Breast epithelium (tissue), 4 donors: ENCODE data around the gene LRR1. TPM values are rescaled to one million over a fixed set of nuclear protein-coding genes. Genes with fewer than 3 reads are reported as not detected.

Source experiments
- DNase-seq, 2 donors: peaks; one replicate each; pipeline ENCODE4 v3.0.0-alpha.2; 2019; ENCODE audit warnings: low spot score in 2 of 2
- H3K27ac ChIP-seq, 2 donors: fragments of 200-600 bp; sonication (generic) in 1 of 2; one replicate each; pipeline ENCODE4 v1.5.1; 2016 to 2019; ENCODE audit warnings: mild to moderate bottlenecking in 1 of 2
- H3K27me3 ChIP-seq, 2 donors: fragments of 200-600 bp; sonication (generic) in 1 of 2; one replicate each; pipeline versions ENCODE4 v1.5.1 to v1.6.0; 2017 to 2019; ENCODE audit warnings: control low read depth in 1 of 2, mild to moderate bottlenecking in 1 of 2
- H3K36me3 ChIP-seq: fragments of 200-600 bp; one replicate; pipeline ENCODE4 v1.5.1; 2019
- H3K4me1 ChIP-seq, 2 donors: fragments of 200-600 bp; sonication (generic); one replicate each; pipeline ENCODE4 v1.5.1; 2016 to 2019; ENCODE audit warnings: control low read depth in 1 of 2
- H3K4me3 ChIP-seq, 3 donors: fragments of 200-600 bp; sonication (generic); 1 replicate in 2 of 3; 2 replicates in 1 of 3; pipeline ENCODE4 v1.5.1; 2016 to 2019; ENCODE audit warnings: mild to moderate bottlenecking in 3 of 3, moderate library complexity in 2 of 3
- H3K9me3 ChIP-seq, 2 donors: fragments of 200-600 bp; sonication (generic) in 1 of 2; one replicate each; pipeline ENCODE4 v1.5.1; 2016 to 2019; ENCODE audit warnings: control low read depth in 1 of 2
- POLR2A ChIP-seq: fragments of 450-650 bp; IDR thresholded peaks from one replicate; pipeline ENCODE4 v1.6.1; 2016; ENCODE audit warnings: antibody characterized with exemption, mild to moderate bottlenecking, moderate library complexity
- POLR2AphosphoS5 ChIP-seq, 3 donors: sonication (generic); formaldehyde crosslinking; IDR thresholded peaks; one replicate each; pipeline ENCODE4 v1.6.1; 2017; ENCODE audit warnings: antibody characterized with exemption in 3 of 3
- intact Hi-C: fragments of 100-400 bp; cut with DNase I; formaldehyde crosslinking; loops from one replicate; pipeline ENCODE4 v1.15.1; 2023; ENCODE audit warnings: low total_unique reads
- total RNA-seq, 3 donors: library from RNA; depleted of rRNA; stranded (reverse); fragments of >200 nt; gene quantifications; one replicate each; pipeline ENCODE4 v1.1.0, GENCODE V29; 2016
- TF ChIP-seq, protein P1 (sequence below), 3 donors: fragments of 450-650 bp; IDR thresholded peaks; one replicate each; pipeline ENCODE4 v1.5.1; 2016 to 2017; ENCODE audit warnings: antibody characterized with exemption in 3 of 3, mild to moderate bottlenecking in 3 of 3, moderate library complexity in 3 of 3

Gene LRR1
- total RNA-seq, 3 donors from 2014 or later, result 7.9 to 9.8 (median 9.2) TPM

DNA sequence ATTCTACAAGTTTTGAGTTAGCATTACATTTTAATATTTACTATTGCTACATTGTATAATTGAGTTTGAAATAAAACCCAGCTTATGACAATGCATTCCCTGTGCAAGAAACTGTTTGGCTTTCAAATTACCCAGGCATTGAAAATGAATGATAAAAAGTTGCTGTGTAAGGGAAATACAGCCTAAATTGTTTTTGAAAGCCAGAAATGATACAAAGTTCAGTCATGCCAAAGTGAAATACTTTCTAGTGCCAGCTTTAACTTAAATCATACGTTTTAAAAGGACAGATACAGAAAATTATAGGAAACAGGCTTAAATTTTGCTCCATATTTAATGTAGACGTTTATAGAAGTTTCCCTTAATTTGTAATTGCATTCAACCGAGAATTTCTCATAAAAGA, 24.6 kb downstream of the LRR1 start:
- no peak for DNase-seq
- H3K27ac ChIP-seq, result no peak overlapping the region
- H3K4me1 ChIP-seq, result peaks cover 4 to 6% of the 10 kb centered on the region in 2 donors
- no peaks in the 10 kb centered on the region for H3K36me3 ChIP-seq
- peak overlapping the region in 1 of 3 donors; percentile 4 for H3K4me3 ChIP-seq
- TF ChIP-seq, protein P1, sequence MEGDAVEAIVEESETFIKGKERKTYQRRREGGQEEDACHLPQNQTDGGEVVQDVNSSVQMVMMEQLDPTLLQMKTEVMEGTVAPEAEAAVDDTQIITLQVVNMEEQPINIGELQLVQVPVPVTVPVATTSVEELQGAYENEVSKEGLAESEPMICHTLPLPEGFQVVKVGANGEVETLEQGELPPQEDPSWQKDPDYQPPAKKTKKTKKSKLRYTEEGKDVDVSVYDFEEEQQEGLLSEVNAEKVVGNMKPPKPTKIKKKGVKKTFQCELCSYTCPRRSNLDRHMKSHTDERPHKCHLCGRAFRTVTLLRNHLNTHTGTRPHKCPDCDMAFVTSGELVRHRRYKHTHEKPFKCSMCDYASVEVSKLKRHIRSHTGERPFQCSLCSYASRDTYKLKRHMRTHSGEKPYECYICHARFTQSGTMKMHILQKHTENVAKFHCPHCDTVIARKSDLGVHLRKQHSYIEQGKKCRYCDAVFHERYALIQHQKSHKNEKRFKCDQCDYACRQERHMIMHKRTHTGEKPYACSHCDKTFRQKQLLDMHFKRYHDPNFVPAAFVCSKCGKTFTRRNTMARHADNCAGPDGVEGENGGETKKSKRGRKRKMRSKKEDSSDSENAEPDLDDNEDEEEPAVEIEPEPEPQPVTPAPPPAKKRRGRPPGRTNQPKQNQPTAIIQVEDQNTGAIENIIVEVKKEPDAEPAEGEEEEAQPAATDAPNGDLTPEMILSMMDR (IDR thresholded peaks at IDR 0.05), result no peak
- TF ChIP-seq POLR2AphosphoS5 (IDR thresholded peaks at IDR 0.05), result no peak
- TF ChIP-seq POLR2A, result no peak
- no peaks in the 10 kb centered on the region for H3K27me3 ChIP-seq
- intact Hi-C loops, result loop anchor here (5.0 to 10.0 kb wide), 2 partner anchors 144 to 211 kb away; partner anchors contain the start of gene KLHDC2
- no peaks in the 10 kb centered on the region for H3K9me3 ChIP-seq

DNA sequence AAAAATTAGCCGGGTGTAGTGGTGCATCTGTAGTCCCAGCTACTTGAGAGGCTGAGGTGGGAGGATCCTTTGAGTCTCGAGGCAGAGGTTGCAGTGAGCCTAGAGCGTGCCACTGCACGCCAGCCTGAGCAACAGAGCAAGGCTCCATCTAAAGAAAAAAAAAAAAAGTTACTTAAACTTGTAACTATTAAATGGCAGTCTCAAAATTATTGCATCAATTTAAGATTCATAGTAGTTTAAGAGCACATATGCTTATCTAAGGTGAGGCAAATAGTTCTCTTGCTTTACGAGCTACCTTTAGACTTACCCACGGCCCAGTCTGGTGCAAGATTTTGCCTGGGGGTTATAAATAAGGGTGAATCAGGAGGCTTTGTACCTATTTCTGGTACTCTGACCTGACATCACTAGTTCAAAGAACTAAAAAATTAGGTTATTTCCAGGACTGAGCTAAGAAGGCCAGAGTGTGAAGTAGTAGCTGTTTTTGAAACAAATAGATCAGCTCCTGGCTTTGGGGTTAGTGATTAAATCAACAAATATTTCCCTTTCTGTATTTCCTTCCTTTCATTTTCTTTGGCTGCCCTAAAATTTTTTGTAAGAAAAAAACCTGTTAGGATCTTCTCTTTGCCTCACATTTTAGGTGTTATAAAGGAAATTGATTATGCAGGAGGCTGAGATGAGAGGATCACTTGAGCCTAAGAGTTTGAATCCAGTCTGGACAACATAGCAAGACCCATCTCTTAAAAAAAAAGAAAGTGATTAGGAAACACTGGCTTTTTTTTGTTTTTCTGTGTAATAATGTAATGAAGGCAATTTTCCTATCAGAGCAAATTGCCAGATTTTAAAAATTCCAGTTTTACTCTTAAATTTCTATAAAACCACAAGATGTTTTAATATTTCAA, 25.4 kb downstream of the LRR1 start:
- intact Hi-C loops, result loop anchor here (5.0 to 10.0 kb wide), 2 partner anchors 143 to 211 kb away; partner anchors contain the start of gene KLHDC2
- peaks cover 4 to 6% of the 10 kb centered on the region in 2 donors for H3K4me1 ChIP-seq
- no peak overlapping the region for H3K27ac ChIP-seq
- no peaks in the 10 kb centered on the region for H3K27me3 ChIP-seq
- no peaks in the 10 kb centered on the region for H3K36me3 ChIP-seq
- H3K4me3 ChIP-seq, result no peak overlapping the region
- no peak for DNase-seq
- H3K9me3 ChIP-seq, result no peaks in the 10 kb centered on the region
- TF ChIP-seq, protein P1 (IDR thresholded peaks at IDR 0.05), result no peak
- TF ChIP-seq POLR2AphosphoS5 (IDR thresholded peaks at IDR 0.05), result no peak
- TF ChIP-seq POLR2A, result no peak

DNA sequence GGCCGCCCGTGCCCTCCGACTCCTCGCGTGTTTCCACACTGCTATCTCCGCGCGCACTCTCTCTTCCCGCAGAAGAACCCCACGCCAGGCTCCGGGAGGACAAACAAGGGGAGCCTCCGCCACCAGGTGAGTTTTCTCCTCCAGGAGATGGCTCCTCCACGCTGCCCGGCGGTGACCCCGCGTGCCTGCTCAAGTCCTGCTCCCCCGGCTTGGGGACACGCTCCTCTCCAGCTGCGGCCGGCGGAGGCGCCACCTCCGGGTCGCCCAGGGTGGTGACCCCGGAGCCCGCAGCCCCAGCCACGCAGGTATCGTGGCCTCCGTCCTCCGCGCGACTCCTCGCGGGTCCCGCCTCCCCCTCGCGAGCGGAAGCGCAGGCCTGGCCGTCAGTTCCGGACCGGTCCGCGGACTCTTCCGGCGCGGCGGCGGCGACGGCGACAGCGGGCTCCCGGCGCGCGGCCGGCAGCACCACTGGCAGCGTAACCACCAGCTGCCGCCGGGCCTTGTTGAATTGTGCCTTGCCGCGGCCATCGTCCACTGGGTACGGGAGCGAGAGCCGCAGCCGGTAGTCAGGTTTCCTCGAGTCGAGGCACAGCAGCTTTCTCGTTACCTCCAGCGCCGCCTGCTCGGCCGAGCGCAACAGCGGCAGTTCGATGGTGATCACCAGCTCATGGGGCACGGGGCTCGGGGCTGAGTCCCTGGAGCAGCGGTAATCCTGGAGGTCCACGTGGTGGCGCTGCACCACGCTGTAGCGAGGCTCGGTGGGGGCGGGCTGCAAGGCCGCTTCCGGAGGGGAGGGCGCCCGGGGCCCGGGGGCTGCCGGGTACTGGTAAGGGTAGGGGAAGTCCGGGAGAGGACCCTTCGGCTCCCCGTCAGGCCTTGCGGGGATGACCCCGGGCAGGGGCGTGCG, 35.2 kb downstream of the LRR1 start:
- TF ChIP-seq, protein P1 (IDR thresholded peaks at IDR 0.05), result peak in 2 of 3 donors; percentile 68 to 73
- peak; percentile 59 to 67 (median 66) for TF ChIP-seq POLR2AphosphoS5 (IDR thresholded peaks at IDR 0.05)
- TF ChIP-seq POLR2A, result peak; percentile 27
- no peaks in the 10 kb centered on the region for H3K9me3 ChIP-seq
- DNase-seq, result peak; percentile 82 to 93
- intact Hi-C loops, result no loop called here
- H3K4me3 ChIP-seq, result peak overlapping the region; percentile 72 to 95 (median 85)
- H3K36me3 ChIP-seq, result no peaks in the 10 kb centered on the region
- H3K4me1 ChIP-seq, result peaks cover 0 to 13% of the 10 kb centered on the region in 2 donors
- peak overlapping the region; percentile 95 for H3K27ac ChIP-seq
- H3K27me3 ChIP-seq, result no peaks in the 10 kb centered on the region

DNA sequence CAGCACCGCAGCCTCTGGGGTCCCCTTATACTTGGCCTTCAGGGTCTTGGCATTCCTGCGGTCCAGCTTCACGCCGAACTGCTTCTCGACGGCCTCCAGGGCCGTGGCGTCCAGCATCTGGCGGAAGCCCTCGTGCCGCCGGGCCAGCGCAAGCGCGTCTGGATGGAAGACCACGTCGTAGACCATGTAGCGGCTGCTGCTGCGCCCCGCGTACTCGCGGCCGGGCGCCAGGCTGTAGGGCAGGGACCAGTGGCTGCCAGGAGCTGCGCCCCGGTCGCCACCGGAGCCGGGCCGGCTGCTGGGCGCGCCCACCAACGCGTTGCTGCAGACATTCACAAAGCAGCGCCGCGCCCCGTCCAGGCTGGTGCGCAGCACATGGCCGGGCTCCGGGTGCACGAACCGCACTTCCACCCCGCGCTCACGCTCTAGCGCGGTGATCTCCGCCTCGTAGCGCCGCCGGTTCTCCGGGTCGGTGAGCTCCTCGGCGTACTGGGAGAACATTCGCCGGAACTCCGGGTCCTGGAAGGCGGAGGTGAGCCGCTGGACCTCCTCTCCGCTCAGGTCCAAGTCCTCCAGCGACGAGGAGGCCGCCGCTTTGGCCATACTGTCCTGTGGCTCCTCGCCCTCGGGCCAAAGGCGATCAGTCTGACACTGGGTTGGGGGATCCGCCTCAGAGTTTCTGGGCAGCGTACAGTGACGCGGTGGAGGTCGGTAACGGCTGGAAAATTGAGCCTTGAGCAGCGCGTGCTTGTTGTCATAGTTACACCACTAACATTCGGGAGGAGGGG, 36.0 kb downstream of the LRR1 start, which contains the start of gene DNAAF2:
Gene DNAAF2, minus strand, starts transcription at position 698 of the 788 bp plus-strand sequence. Its CDS starts 95 bp downstream, at position 603.
- Histone ChIP-seq H3K27ac (peak within 1 kb of the TSS; percentile 95), H3K4me3 (peak within 1 kb of the TSS; percentile 72 to 95 (median 85)), H3K27me3 (no peaks in the 10 kb centered on the region), H3K4me1 (peaks cover 0 to 13% of the 10 kb centered on the region in 2 donors), H3K9me3 (no peaks in the 10 kb centered on the region), H3K36me3 (no peaks in the 10 kb centered on the region)
- TF ChIP-seq, protein P1 (IDR thresholded peaks at IDR 0.05), result no peak
- peak in 1 of 3 donors; percentile 28 for TF ChIP-seq POLR2AphosphoS5 (IDR thresholded peaks at IDR 0.05)
- peak; percentile 56 to 58 for DNase-seq
- intact Hi-C loops, result no loop called here
